ENCODE measurements around the gene NGFR. TPM values are rescaled to one million over a fixed set of nuclear protein-coding genes. Genes with fewer than 3 reads are reported as not detected.

NGFR gene
- total RNA-seq, 1 donor from 2014 or later = 20.4 TPM

DNA sequence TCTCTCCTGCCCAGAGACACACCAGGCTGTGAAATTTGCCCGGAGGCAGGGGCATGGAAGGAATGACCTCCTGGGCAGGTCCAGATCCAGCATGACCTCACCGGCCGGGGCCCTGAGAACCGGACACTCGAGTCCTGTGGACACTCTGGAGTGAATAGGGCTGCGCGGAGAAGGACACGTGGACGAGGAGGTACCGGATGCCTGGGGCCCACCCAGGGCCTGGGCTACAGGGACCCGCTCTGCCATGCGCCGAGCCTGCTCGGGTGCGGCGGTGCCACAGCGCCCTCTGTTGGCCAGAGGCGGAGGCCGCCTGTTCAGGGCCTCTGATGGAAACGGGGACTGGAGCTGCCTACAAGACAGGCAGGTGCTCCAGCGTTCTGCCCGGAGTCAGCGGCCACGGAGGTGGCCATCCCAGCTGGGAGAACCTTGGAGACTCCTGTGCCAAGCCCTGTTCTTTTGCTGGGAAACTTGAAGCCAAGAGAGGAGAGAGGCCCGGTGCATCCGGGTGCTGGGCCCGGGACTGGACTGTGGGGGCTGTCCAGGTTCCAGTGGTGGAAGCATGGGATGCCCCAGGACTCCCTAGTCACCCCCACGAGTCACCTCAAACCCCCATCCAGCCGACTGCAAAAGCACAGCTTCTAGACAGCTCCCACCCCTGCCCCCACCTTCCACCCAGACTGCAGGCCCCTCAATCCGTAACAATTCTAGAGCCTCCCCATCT lies 61.3 kb downstream of the NGFR start:
- peaks cover 0 to 13% (median 4%) of the 10 kb centered on the region in 3 donors for H3K27me3 ChIP-seq (ENCODE audit: control insufficient read depth in 3 of 3, insufficient read depth in 3 of 3, low read length in 3 of 3)
- H3K4me3 ChIP-seq (ENCODE audit: low read length in 3 of 3) = peak overlapping the region; percentile 38 to 54 (median 43)
- no peaks in the 10 kb centered on the region for H3K9me3 ChIP-seq (ENCODE audit: control insufficient read depth in 3 of 3, low read length in 3 of 3)
- no peaks in the 10 kb centered on the region for H3K36me3 ChIP-seq (ENCODE audit: control insufficient read depth in 3 of 3, insufficient read depth in 3 of 3, low read length in 3 of 3)
- peak overlapping the region in 2 of 3 donors; percentile 45 to 50 for H3K9ac ChIP-seq (ENCODE audit: low read depth in 1 of 3, low read length in 3 of 3)
- H3K27ac ChIP-seq (ENCODE audit: low read depth, low read length) = no peak overlapping the region
- H3K4me1 ChIP-seq (ENCODE audit: control insufficient read depth in 3 of 3, insufficient read depth in 3 of 3, low read length in 3 of 3) = peaks cover 4 to 7% (median 6%) of the 10 kb centered on the region in 3 donors

GRCh38 chr17:49557312-49558024 lies 62.4 kb downstream of the NGFR start:
- Histone ChIP-seq H3K9me3 (ENCODE audit: control insufficient read depth in 3 of 3, low read length in 3 of 3) (no peaks in the 10 kb centered on the region), H3K4me3 (ENCODE audit: low read length in 3 of 3) (no peak overlapping the region), H3K27me3 (ENCODE audit: control insufficient read depth in 3 of 3, insufficient read depth in 3 of 3, low read length in 3 of 3) (peaks cover 0 to 13% (median 4%) of the 10 kb centered on the region in 3 donors), H3K4me1 (ENCODE audit: control insufficient read depth in 3 of 3, insufficient read depth in 3 of 3, low read length in 3 of 3) (peaks cover 4 to 7% (median 6%) of the 10 kb centered on the region in 3 donors), H3K9ac (ENCODE audit: low read depth in 1 of 3, low read length in 3 of 3) (no peak overlapping the region), H3K36me3 (ENCODE audit: control insufficient read depth in 3 of 3, insufficient read depth in 3 of 3, low read length in 3 of 3) (no peaks in the 10 kb centered on the region), H3K27ac (ENCODE audit: low read depth, low read length) (no peak overlapping the region)

Small RNAs within 50 kb of the gene (small RNA-seq; reads per million reads assigned to genes)
- not detected for gene MIR6165

Other genes starting within 250 kb of the NGFR start
- 26.6 TPM for gene ZNF652, start 133.0 kb upstream of the NGFR start, total RNA-seq
- gene PHB1, start 80.4 kb upstream of the NGFR start, total RNA-seq = 105 TPM
- gene NXPH3, start 80.6 kb downstream of the NGFR start, total RNA-seq = 0.52 TPM
- gene SPOP, start 182.8 kb downstream of the NGFR start, total RNA-seq = 61.6 TPM
- 48.0 TPM for gene SLC35B1, start 212.7 kb downstream of the NGFR start, total RNA-seq